Thyroid gland (tissue), 4 donors: ENCODE measurements around the gene RAB36. TPM values are rescaled to one million over a fixed set of nuclear protein-coding genes. Genes with fewer than 3 reads are reported as not detected.

Experiments used
- DNase-seq, 2 donors: peaks; one replicate each; pipeline ENCODE4 v3.0.0-alpha.2; 2019
- H3K27ac ChIP-seq, 3 donors: fragments of 200-600 bp; sonication (generic); 1 replicate in 2 of 3; 2 replicates in 1 of 3; pipeline ENCODE4 v1.5.1; 2016 to 2019; ENCODE audit warnings: mild to moderate bottlenecking in 1 of 3, moderate library complexity in 1 of 3
- H3K27me3 ChIP-seq: fragments of 200-600 bp; sonication (generic); one replicate; pipeline ENCODE4 v1.5.1; 2019
- H3K36me3 ChIP-seq, 2 donors: fragments of 200-600 bp; sonication (generic); one replicate each; pipeline ENCODE4 v1.5.1; 2016 to 2019
- H3K4me1 ChIP-seq, 2 donors: fragments of 200-600 bp; sonication (generic); one replicate each; pipeline ENCODE4 v1.5.1; 2017 to 2019
- H3K4me3 ChIP-seq, 3 donors: fragments of 200-600 bp; sonication (generic); replicated peaks in 1 of 3; 1 replicate in 2 of 3; 2 replicates in 1 of 3; pipeline ENCODE4 v1.5.1; 2016; ENCODE audit warnings: mild to moderate bottlenecking in 1 of 3
- H3K9me3 ChIP-seq: fragments of 200-600 bp; sonication (generic); one replicate; pipeline ENCODE4 v1.5.1; 2017
- CTCF ChIP-seq, 6 experiments: fragments of 200-600 bp in 3 of 6; fragments of 450-650 bp in 3 of 6; sonication (generic) in 3 of 6; IDR thresholded peaks; one replicate each; pipeline ENCODE4 v1.5.1; 2016 to 2019; ENCODE audit warnings: antibody characterized with exemption in 6 of 6, mild to moderate bottlenecking in 2 of 6, inconsistent platforms in 1 of 6, moderate library complexity in 1 of 6
- POLR2A ChIP-seq, 2 donors: fragments of 450-650 bp; IDR thresholded peaks; one replicate each; pipeline ENCODE4 v1.6.1; 2017; ENCODE audit warnings: antibody characterized with exemption in 2 of 2, mild to moderate bottlenecking in 2 of 2, moderate library complexity in 1 of 2
- WGBS, 2 donors: methylation state at CpG; one replicate each; pipeline ENCODE4 v1.1.5; 2017; 5-methylcytosine and 5-hydroxymethylcytosine counted together
- intact Hi-C: fragments of 100-400 bp; cut with DNase I; formaldehyde crosslinking; loops from one replicate; pipeline ENCODE4 v1.15.1; 2023
- total RNA-seq, 4 donors: library from RNA; depleted of rRNA; stranded (reverse); fragments of >200 nt; gene quantifications; one replicate each; pipeline ENCODE4 v1.2.3, GENCODE V29; 2016

The RAB36 gene
- total RNA-seq, 4 donors from 2014 or later = 10.9 to 33.4 (median 27.8) TPM

GRCh38 chr22:23161029-23161428, 15.8 kb downstream of the RAB36 start:
- no peaks in the 10 kb centered on the region for H3K36me3 ChIP-seq
- peaks cover 7 to 11% of the 10 kb centered on the region in 2 donors for H3K4me1 ChIP-seq
- 93 to 97% methylated on average over 4 of the region's 4 CpGs for WGBS, 2 donors
- H3K27ac ChIP-seq = no peak overlapping the region
- TF ChIP-seq CTCF (IDR thresholded peaks at IDR 0.05) (no peak), POLR2A (IDR thresholded peaks at IDR 0.05) (no peak)
- no peaks in the 10 kb centered on the region for H3K27me3 ChIP-seq
- no peak for DNase-seq
- H3K9me3 ChIP-seq = no peaks in the 10 kb centered on the region
- intact Hi-C loops = no loop called here
- H3K4me3 ChIP-seq = no peak overlapping the region

- no peak for DNase-seq
- no peak overlapping the region for H3K27ac ChIP-seq
- WGBS, 2 donors = 90 to 95% methylated on average over 5 to 8 of the region's 13 CpGs
- H3K27me3 ChIP-seq = no peaks in the 10 kb centered on the region
- peaks cover 7 to 11% of the 10 kb centered on the region in 2 donors for H3K4me1 ChIP-seq
- no peaks in the 10 kb centered on the region for H3K9me3 ChIP-seq
- TF ChIP-seq POLR2A (IDR thresholded peaks at IDR 0.05) (no peak), CTCF (IDR thresholded peaks at IDR 0.05) (no peak)
- H3K36me3 ChIP-seq = no peaks in the 10 kb centered on the region
- intact Hi-C loops = no loop called here
- H3K4me3 ChIP-seq = no peak overlapping the region
These were observed 16.3 kb downstream of the RAB36 start for GRCh38 chr22:23161574-23161973.

- no peak overlapping the region for H3K27ac ChIP-seq
- no peaks in the 10 kb centered on the region for H3K27me3 ChIP-seq
- intact Hi-C loops = no loop called here
- DNase-seq = peak; percentile 37 to 54
- TF ChIP-seq POLR2A (IDR thresholded peaks at IDR 0.05) (no peak), CTCF (IDR thresholded peaks at IDR 0.05) (no peak)
- no peaks in the 10 kb centered on the region for H3K4me1 ChIP-seq
- H3K9me3 ChIP-seq = no peaks in the 10 kb centered on the region
- no peaks in the 10 kb centered on the region for H3K36me3 ChIP-seq
- 87% methylated on average over 5 of the region's 8 CpGs; no CpG with 5 or more reads in 1 of the 2 donors for WGBS, 2 donors
- H3K4me3 ChIP-seq = no peak overlapping the region
These were observed 18.4 kb downstream of the RAB36 start for GRCh38 chr22:23163665-23164064.

- DNase-seq = no peak
- Histone ChIP-seq H3K36me3 (no peaks in the 10 kb centered on the region), H3K27ac (no peak overlapping the region), H3K27me3 (no peaks in the 10 kb centered on the region), H3K4me1 (no peaks in the 10 kb centered on the region), H3K9me3 (no peaks in the 10 kb centered on the region), H3K4me3 (no peak overlapping the region)
- TF ChIP-seq CTCF (IDR thresholded peaks at IDR 0.05) = no peak
- no peak for TF ChIP-seq POLR2A (IDR thresholded peaks at IDR 0.05)
- intact Hi-C loops = no loop called here
- WGBS, 2 donors = 82 to 87% methylated on average over 10 to 11 of the region's 11 CpGs
These were observed 18.8 kb downstream of the RAB36 start for GRCh38 chr22:23164091-23164490.

- no peak for DNase-seq
- H3K4me3 ChIP-seq = no peak overlapping the region
- no peaks in the 10 kb centered on the region for H3K4me1 ChIP-seq
- H3K36me3 ChIP-seq = no peaks in the 10 kb centered on the region
- WGBS, 2 donors = 82 to 84% methylated on average over 5 to 6 of the region's 6 CpGs
- H3K27me3 ChIP-seq = no peaks in the 10 kb centered on the region
- no peaks in the 10 kb centered on the region for H3K9me3 ChIP-seq
- H3K27ac ChIP-seq = no peak overlapping the region
- intact Hi-C loops = no loop called here
- no peak for TF ChIP-seq POLR2A (IDR thresholded peaks at IDR 0.05)
- no peak for TF ChIP-seq CTCF (IDR thresholded peaks at IDR 0.05)
These were observed 21.0 kb downstream of the RAB36 start for GRCh38 chr22:23166042-23166831.
